K562 (cell line): ENCODE measurements around the gene RIC3. TPM values are rescaled to one million over a fixed set of nuclear protein-coding genes. Genes with fewer than 3 reads are reported as not detected.

Source experiments
- ATAC-seq: fragments of 200-7000 bp; cut with Tn5 transposase; 3 replicates; pipeline ENCODE4 v1.9.1; 2020; ENCODE audit warnings: moderate library complexity
- BruUV-seq: library from RNA; stranded (reverse); fragments of 400-500 nt; replicated peaks from 2 replicates; lab custom pipeline; 2021; lab: Mats Ljungman, UMichigan
- CTCF ChIA-PET: fragments of 300-600 bp; formaldehyde crosslinking; extraction: SDS; loops from one replicate; lab custom pipeline; 2021; ENCODE audit warnings: low intra/inter-chr PET ratio; lab: Yijun Ruan, JAX
- POLR2A ChIA-PET: fragments of 300-600, 350-650 bp; sonication (Branson Sonifier 250); formaldehyde crosslinking; extraction: SDS; loops from one replicate; lab custom pipeline; 2021; ENCODE audit warnings: antibody characterized with exemption, inconsistent platforms; lab: Yijun Ruan, JAX
- DNase-seq, 4 experiments: peaks; one replicate each; pipeline versions ENCODE4 v3.0.0 to v3.0.0-alpha.2; 2011 to 2018; ENCODE audit warnings: low spot score in 3 of 4, mixed read lengths in 3 of 4; ENCODE audit errors: extremely low read depth in 1 of 4
- FAIRE-seq: peaks from 2 replicates; lab custom pipeline; 2011; peaks lifted over from hg19 to GRCh38; lab: Jason Lieb, UNC
- H2AFZ ChIP-seq: 2 replicates; pipeline ENCODE4 v1.6.0; 2011; ENCODE audit warnings: low read depth, low read length, control low read depth, inconsistent platforms
- H3K27ac ChIP-seq: fragments of 200-600 bp; 3 replicates; pipeline ENCODE4 v1.8.0; 2011; ENCODE audit warnings: low read depth, mild to moderate bottlenecking, control low read depth, inconsistent platforms, low read length, moderate library complexity, mixed read lengths; ENCODE audit errors: extremely low read depth
- H3K27me3 ChIP-seq, 2 experiments: fragments of 300-600 bp in 1 of 2; 2 replicates in 1 of 2; 3 replicates in 1 of 2; pipeline versions ENCODE4 v1.6.0 to v1.8.0; 2011; ENCODE audit warnings: inconsistent platforms in 2 of 2, low read length in 2 of 2, mild to moderate bottlenecking in 1 of 2, mixed read lengths in 1 of 2, moderate library complexity in 1 of 2; ENCODE audit not compliant: control insufficient read depth in 2 of 2, insufficient read depth in 2 of 2
- H3K36me3 ChIP-seq: fragments of 300-600 bp; 3 replicates; pipeline ENCODE4 v1.8.0; 2011; ENCODE audit warnings: mild to moderate bottlenecking, low read length, inconsistent platforms; ENCODE audit not compliant: control insufficient read depth, insufficient read depth
- H3K4me1 ChIP-seq, 2 experiments: fragments of 200-600 bp in 1 of 2; replicated peaks in 1 of 2; 2 replicates in 1 of 2; 3 replicates in 1 of 2; pipeline versions ENCODE4 v1.5.1 to v1.8.0; 2011; ENCODE audit warnings: inconsistent platforms in 2 of 2, low read length in 2 of 2, mild to moderate bottlenecking in 1 of 2, mixed read lengths in 1 of 2, moderate library complexity in 1 of 2; ENCODE audit not compliant: control insufficient read depth in 2 of 2, insufficient read depth in 2 of 2
- H3K4me2 ChIP-seq: 2 replicates; pipeline ENCODE4 v1.6.1; 2011; ENCODE audit warnings: low read length, control low read depth, inconsistent platforms, mixed read lengths; ENCODE audit not compliant: insufficient read depth
- H3K4me3 ChIP-seq: fragments of 200-600 bp; sonication (generic), shearing (Covaris generic); 2 replicates; pipeline ENCODE4 v1.5.1; 2016; ENCODE audit warnings: control low read depth, inconsistent platforms
- H3K79me2 ChIP-seq: fragments of 200-600 bp; 3 replicates; pipeline ENCODE4 v1.8.0; 2011; ENCODE audit warnings: low read length, inconsistent platforms; ENCODE audit not compliant: control insufficient read depth, insufficient read depth
- H3K9ac ChIP-seq, 2 experiments: 2 replicates each; pipeline versions ENCODE4 v1.6.0 to v1.6.1; 2011; ENCODE audit warnings: low read depth in 2 of 2, low read length in 2 of 2, control low read depth in 1 of 2, inconsistent platforms in 1 of 2, mild to moderate bottlenecking in 1 of 2, mixed read lengths in 1 of 2; ENCODE audit not compliant: insufficient read depth in 1 of 2
- H3K9me1 ChIP-seq: one replicate; pipeline ENCODE4 v1.6.0; 2011; ENCODE audit warnings: inconsistent platforms, mild to moderate bottlenecking, low read length, moderate library complexity; ENCODE audit not compliant: control insufficient read depth, insufficient read depth
- H3K9me3 ChIP-seq: replicated peaks from 2 replicates; pipeline ENCODE4 v1.5.1; 2011; ENCODE audit warnings: low read depth, low read length, inconsistent platforms; ENCODE audit not compliant: control insufficient read depth, insufficient read depth
- H4K20me1 ChIP-seq: replicated peaks from 2 replicates; pipeline ENCODE4 v1.6.1; 2011; ENCODE audit warnings: low read length, inconsistent platforms, mixed read lengths; ENCODE audit not compliant: control insufficient read depth, insufficient read depth
- AFF1 ChIP-seq, 2 experiments: fragments of 450-650 bp; IDR thresholded peaks; 2 replicates each; pipeline ENCODE4 v1.6.1; 2018; ENCODE audit warnings: mild to moderate bottlenecking in 2 of 2, low read depth in 1 of 2; ENCODE audit not compliant: partially characterized antibody in 2 of 2
- CREM ChIP-seq: IDR thresholded peaks from 2 replicates; pipeline ENCODE4 v1.6.1; 2014; ENCODE audit warnings: antibody characterized with exemption, low read depth
- GTF2E2 ChIP-seq: fragments of 200-800 bp; sonication (Bioruptor generic); IDR thresholded peaks from 2 replicates; pipeline ENCODE4 v1.6.1; 2016; ENCODE audit warnings: missing genetic modification characterization, missing compliant biosample characterization
- HMBOX1 ChIP-seq: sonication (generic); IDR thresholded peaks from 2 replicates; pipeline ENCODE4 v1.6.1; 2016
- MCM3 ChIP-seq: fragments of 450-650 bp; IDR thresholded peaks from 2 replicates; pipeline ENCODE4 v1.6.1; 2016
- POLR2A ChIP-seq: fragments of 450-650 bp; conservative IDR thresholded peaks from 2 replicates; pipeline ENCODE4 v1.6.1; 2016
- SIN3A ChIP-seq, 2 experiments: fragments of 150-350 bp in 1 of 2; IDR thresholded peaks; 2 replicates each; pipeline ENCODE4 v1.6.1; 2011 to 2016; ENCODE audit warnings: borderline replicate concordance in 2 of 2, low read depth in 2 of 2, low read length in 2 of 2, mild to moderate bottlenecking in 2 of 2, moderate library complexity in 2 of 2; ENCODE audit not compliant: control insufficient read depth in 1 of 2
- SRSF3 ChIP-seq: fragments of 200-400 bp; formaldehyde crosslinking; IDR thresholded peaks from 2 replicates; pipeline ENCODE4 v1.6.1; 2016; ENCODE audit warnings: mild to moderate bottlenecking, low read length, moderate library complexity; ENCODE audit not compliant: insufficient read depth
- THAP7 ChIP-seq: fragments of 250-450 bp; sonication (Bioruptor Pico); IDR thresholded peaks from 2 replicates; pipeline ENCODE4 v1.5.0; 2021
- ZNF212 ChIP-seq: fragments of 450-650 bp; formaldehyde crosslinking; IDR thresholded peaks from 2 replicates; pipeline ENCODE4 v1.4.0; 2020; ENCODE audit warnings: mild to moderate bottlenecking
- ZNF57 ChIP-seq: fragments of 450-650 bp; formaldehyde crosslinking; IDR thresholded peaks from 2 replicates; pipeline ENCODE4 v1.4.0; 2020; ENCODE audit warnings: mild to moderate bottlenecking, moderate library complexity
- ZNF589 ChIP-seq: fragments of 200-800 bp; sonication (Bioruptor generic); IDR thresholded peaks from 2 replicates; pipeline ENCODE4 v1.6.1; 2016; ENCODE audit warnings: low read depth, missing genetic modification characterization, missing compliant biosample characterization
- WGBS: fragments of 100-300 bp; shearing (Covaris generic); methylation state at CpG from one replicate; pipeline ENCODE4 v1.1.6; 2016; ENCODE audit warnings: low coverage, mixed read lengths; ENCODE audit not compliant: insufficient coverage; ENCODE audit errors: missing lambda C conversion rate; 5-methylcytosine and 5-hydroxymethylcytosine counted together
- in situ Hi-C: fragments of 300-500 bp; cut with MboI; formaldehyde crosslinking; loops from 4 replicates; pipeline ENCODE4 v1.15.0; 2018; ENCODE audit warnings: inconsistent platforms, mixed read lengths
- intact Hi-C: fragments of 100-400 bp; cut with micrococcal nuclease; formaldehyde crosslinking; loops from 2 replicates; pipeline ENCODE4 v1.14.2; 2022
- polyA plus RNA-seq, 8 experiments: library from polyadenylated mRNA; depleted of rRNA in 4 of 8; stranded (reverse) in 5 of 8; unstranded in 3 of 8; fragments of >200 nt; fragmentation: Nextera tagmentation in 2 of 8; fragmentation: Illumina TruSeq in 1 of 8; extraction: Ambion mirVana in 2 of 8; extraction: Trizol in 1 of 8; gene quantifications; 2 replicates each; pipeline versions ENCODE4 v1.2.1 to v1.2.3, GENCODE V29; 2011 to 2014; ENCODE audit warnings: inconsistent platforms in 1 of 8, missing spikeins in 1 of 8
- total RNA-seq, 7 experiments: library from RNA; depleted of rRNA in 6 of 7; stranded (reverse); fragments of >200 nt in 6 of 7; fragmentation: Illumina TruSeq in 2 of 7; extraction: Trizol in 2 of 7; gene quantifications; 2 replicates each; pipeline versions ENCODE4 v1.2.1 to v1.2.3, GENCODE V29; 2011 to 2021; ENCODE audit warnings: low replicate concordance in 1 of 7

RIC3 gene
- total and polyA plus RNA-seq, 9 of the 15 experiments (the other 6 are each of a cell fraction or from before 2014, with no cell fraction given), result 0.03 to 0.16 (median 0.05) TPM; not detected in 4

- H3K36me3 ChIP-seq, result no peaks in the 10 kb centered on the region
- BruUV-seq, result no TSS peak
- H3K27ac ChIP-seq, result no peak overlapping the region
- H3K9me1 ChIP-seq, result no peaks in the 10 kb centered on the region
- no peak for TF ChIP-seq AFF1 (IDR thresholded peaks at IDR 0.05; ENCODE audit: low read depth in 1 of 2, partially characterized antibody in 2 of 2)
- no peak for TF ChIP-seq SIN3A (IDR thresholded peaks at IDR 0.05; ENCODE audit: borderline replicate concordance in 2 of 2, control insufficient read depth in 1 of 2, low read depth in 2 of 2, low read length in 2 of 2)
- no peak for TF ChIP-seq CREM
- TF ChIP-seq MCM3, result no peak
- no peak for TF ChIP-seq THAP7 (CRISPR knock-in tag)
- no peak for TF ChIP-seq ZNF212 (CRISPR knock-in tag)
- no peak for TF ChIP-seq ZNF589
- TF ChIP-seq HMBOX1, result no peak
- no peak for TF ChIP-seq GTF2E2 (tag)
- no peak for TF ChIP-seq SRSF3
- no peak for TF ChIP-seq ZNF57 (CRISPR knock-in tag)
- TF ChIP-seq POLR2A, result no peak
- ChIA-PET CTCF (no interaction called here), POLR2A (interaction anchor here (2.4 kb wide), 1 partner anchor 10 kb away, joined by 5 read pairs; no protein-coding TSS in a partner anchor)
- in situ Hi-C loops, result no loop called here
- no peaks in the 10 kb centered on the region; the same call in 1 of the 2 replicates for H4K20me1 ChIP-seq
- H3K9me3 ChIP-seq, result no peaks in the 10 kb centered on the region
- FAIRE-seq (no peak), DNase-seq (no peak), ATAC-seq (no peak)
- H3K4me3 ChIP-seq, result no peak overlapping the region
- no peak overlapping the region for H3K9ac ChIP-seq
- no peak overlapping the region for H2AFZ ChIP-seq
- intact Hi-C loops, result no loop called here
- no peak overlapping the region for H3K4me2 ChIP-seq
- H3K27me3 ChIP-seq, result peaks cover 0 to 54% of the 10 kb centered on the region in 2 experiments; a peak in 3 of 5 replicates
- 7% methylated on average over 20 of the region's 22 CpGs for WGBS
- H3K4me1 ChIP-seq, result no peaks in the 10 kb centered on the region; a peak in 1 of 5 replicates
- no peaks in the 10 kb centered on the region for H3K79me2 ChIP-seq
These were observed 107.0 kb downstream of the RIC3 start for GRCh38 chr11:8061555-8062428.
